HepG2 (cell line): ENCODE measurements around the gene IL17C. TPM values are rescaled to one million over a fixed set of nuclear protein-coding genes. Genes with fewer than 3 reads are reported as not detected.

ENCODE experiments used
- AKNA ChIP-seq: sonication (generic); formaldehyde crosslinking; IDR thresholded peaks from 2 replicates; pipeline ENCODE4 v1.4.0; 2020; ENCODE audit warnings: missing genetic modification reagents, borderline replicate concordance
- ASH2L ChIP-seq: fragments of 300-600, 200-600 bp; sonication (generic); IDR thresholded peaks from 2 replicates; pipeline ENCODE4 v1.7.0; 2017; ENCODE audit warnings: low read depth, mild to moderate bottlenecking, moderate library complexity, mixed read lengths, low read length; ENCODE audit not compliant: insufficient read length
- CTCF ChIP-seq: sonication (generic); formaldehyde crosslinking; IDR thresholded peaks from 2 replicates; pipeline ENCODE4 v1.5.0; 2020; ENCODE audit warnings: mild to moderate bottlenecking, missing genetic modification reagents, moderate library complexity
- MXD1 ChIP-seq: sonication (generic); formaldehyde crosslinking; IDR thresholded peaks from 2 replicates; pipeline ENCODE4 v1.4.0; 2020; ENCODE audit warnings: mild to moderate bottlenecking, missing genetic modification reagents
- NAIF1 ChIP-seq: sonication (generic); formaldehyde crosslinking; IDR thresholded peaks from 2 replicates; pipeline ENCODE4 v1.5.0; 2020; ENCODE audit warnings: mild to moderate bottlenecking, missing genetic modification reagents, borderline replicate concordance
- NFIB ChIP-seq: sonication (generic); formaldehyde crosslinking; IDR thresholded peaks from 2 replicates; pipeline ENCODE4 v1.9.0; 2021; ENCODE audit warnings: missing genetic modification reagents, mild to moderate bottlenecking, borderline replicate concordance
- NRL ChIP-seq: sonication (generic); formaldehyde crosslinking; IDR thresholded peaks from 2 replicates; pipeline ENCODE4 v1.5.0; 2020; ENCODE audit warnings: missing genetic modification reagents, mild to moderate bottlenecking, moderate library complexity, borderline replicate concordance
- PATZ1 ChIP-seq: sonication (generic); formaldehyde crosslinking; IDR thresholded peaks from 2 replicates; pipeline ENCODE4 v1.4.0; 2020; ENCODE audit warnings: missing genetic modification reagents
- RFXAP ChIP-seq: sonication (generic); formaldehyde crosslinking; IDR thresholded peaks from 2 replicates; pipeline ENCODE4 v1.4.0; 2020; ENCODE audit warnings: missing genetic modification reagents, borderline replicate concordance
- SKIL ChIP-seq: sonication (generic); formaldehyde crosslinking; IDR thresholded peaks from 2 replicates; pipeline ENCODE4 v1.8.0; 2022; ENCODE audit warnings: missing genetic modification reagents, mild to moderate bottlenecking, moderate library complexity, borderline replicate concordance
- SYNCRIP ChIP-seq: fragments of 200-400 bp; formaldehyde crosslinking; IDR thresholded peaks from 2 replicates; pipeline ENCODE4 v1.6.1; 2018; ENCODE audit warnings: mild to moderate bottlenecking, low read depth, low read length; ENCODE audit not compliant: insufficient read depth
- U2AF2 ChIP-seq: fragments of 200-400 bp; formaldehyde crosslinking; IDR thresholded peaks from 2 replicates; pipeline ENCODE4 v1.6.1; 2017; ENCODE audit warnings: low read depth, mild to moderate bottlenecking, low read length
- ZNF597 ChIP-seq: sonication (generic); formaldehyde crosslinking; IDR thresholded peaks from 2 replicates; pipeline ENCODE4 v1.5.0; 2020; ENCODE audit warnings: missing genetic modification reagents
- ZNF644 ChIP-seq: IDR thresholded peaks from 2 replicates; pipeline ENCODE4 v1.6.1; 2016; ENCODE audit warnings: low read depth
- ZNF792 ChIP-seq: IDR thresholded peaks from 2 replicates; pipeline ENCODE4 v1.6.1; 2016
- polyA plus RNA-seq, 8 experiments: library from polyadenylated mRNA; depleted of rRNA in 3 of 8; stranded (reverse) in 7 of 8; unstranded in 1 of 8; fragments of >200 nt; fragmentation: Illumina TruSeq in 4 of 8; extraction: Trizol in 4 of 8; gene quantifications; 2 replicates each; pipeline versions ENCODE4 v1.2.1 to v1.2.3, GENCODE V29; 2011 to 2016; ENCODE audit warnings: low read depth in 4 of 8, missing spikeins in 1 of 8, mixed read lengths in 1 of 8; ENCODE audit not compliant: insufficient read depth in 1 of 8
- total RNA-seq, 5 experiments: library from RNA; depleted of rRNA; stranded (reverse); fragments of >200 nt; fragmentation: Illumina TruSeq; extraction: Trizol; gene quantifications; 2 replicates each; pipeline ENCODE4 v1.2.3, GENCODE V29; 2016; ENCODE audit warnings: low read depth in 1 of 5

IL17C gene
- total and polyA plus RNA-seq, 2 of the 13 experiments (the other 11 are each of a cell fraction or from before 2014, with no cell fraction given) = not detected

GRCh38 chr16:88618182-88618955 lies 20.0 kb upstream of the IL17C start (continued):
- TF ChIP-seq SKIL (peak; percentile 55), NRL (CRISPR knock-in tag) (peak; percentile 72), RFXAP (CRISPR knock-in tag) (peak; percentile 68; the same call in 1 of the 2 replicates), SYNCRIP (no peak), ZNF597 (CRISPR knock-in tag) (no peak), NAIF1 (CRISPR knock-in tag) (no peak), ZNF792 (CRISPR knock-in tag) (peak; percentile 60), PATZ1 (peak; percentile 94), ZNF644 (peak; percentile 64), NFIB (CRISPR knock-in tag) (no peak), MXD1 (CRISPR knock-in tag) (peak; percentile 72; the same call in 1 of the 2 replicates), U2AF2 (no peak), ASH2L (peak; percentile 94), CTCF (CRISPR knock-in tag) (peak; percentile 40), AKNA (CRISPR knock-in tag) (no peak)
